ENCODE results near the gene GGT6.

GGT6 gene

DNA sequence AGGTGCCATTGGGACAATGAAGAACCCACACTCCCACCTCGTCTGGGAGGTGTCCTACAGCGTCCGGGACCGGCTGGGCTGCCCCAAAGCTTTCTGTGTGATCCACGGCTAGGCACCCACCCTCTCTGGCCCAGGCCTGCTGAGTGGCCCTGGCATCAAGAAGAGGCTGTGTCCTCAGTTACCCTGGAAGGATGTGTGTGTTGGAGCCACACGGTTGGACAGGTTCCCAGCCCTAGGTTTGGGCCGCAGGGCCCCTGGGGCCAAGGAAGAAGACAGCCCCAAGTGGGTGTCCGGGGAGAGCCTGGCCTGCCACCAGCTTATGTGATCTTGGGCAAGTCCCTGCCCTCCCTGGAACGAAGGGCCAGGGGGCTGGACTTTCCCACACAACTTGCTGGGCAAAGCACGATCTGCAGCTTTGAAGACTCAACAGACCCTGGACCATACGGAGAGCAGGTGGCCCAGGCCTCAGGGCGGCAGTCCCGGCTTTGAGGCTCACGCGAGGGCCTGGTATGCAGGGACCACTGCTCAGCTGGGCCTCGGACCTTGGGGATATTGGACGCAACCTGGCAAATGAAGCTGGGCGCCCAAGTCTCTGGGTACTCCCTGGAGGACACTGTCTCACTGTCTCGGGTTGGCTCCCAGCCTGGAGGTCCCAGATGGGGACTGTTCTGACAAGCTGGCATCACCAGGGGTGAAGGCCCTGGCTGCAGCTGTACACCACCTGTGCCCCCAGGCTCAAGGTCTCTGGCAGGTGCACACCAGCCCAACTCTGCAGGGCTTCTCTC lies 22.7 kb downstream of the GGT6 start:
- DNase-seq (ENCODE audit: low read depth): no peak

DNA sequence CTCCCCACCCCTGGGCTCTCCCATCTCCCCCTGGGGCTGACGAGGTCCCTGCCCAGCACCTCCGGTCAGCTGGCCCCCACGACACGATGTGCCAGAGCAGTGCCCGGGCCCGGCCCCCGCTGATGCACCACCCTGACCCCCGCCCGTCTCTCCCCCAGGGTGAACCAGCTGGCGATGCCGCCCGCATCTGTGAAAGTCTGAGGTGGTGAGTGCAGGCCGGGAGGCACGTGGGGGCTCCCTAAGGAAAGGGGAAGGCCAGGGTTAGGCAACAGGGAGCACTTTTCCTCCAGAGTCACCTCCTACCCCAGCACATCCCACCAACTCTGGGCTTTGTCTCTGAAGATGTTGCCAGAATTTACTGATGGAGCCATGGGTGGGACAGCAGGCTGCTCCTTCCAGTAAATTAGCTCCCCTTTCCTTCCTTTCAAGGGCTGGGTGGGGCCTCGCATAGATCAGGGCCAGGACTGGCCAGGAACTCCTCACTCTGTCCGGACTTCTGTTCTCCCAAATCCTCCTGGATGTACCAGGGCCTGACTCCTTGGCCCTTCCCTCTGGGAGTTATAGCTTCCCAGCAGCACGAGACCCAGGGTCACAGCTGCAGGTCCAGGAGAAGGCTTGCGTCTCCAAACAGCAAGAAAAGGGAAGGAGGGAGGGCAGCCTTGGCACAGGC lies 23.5 kb downstream of the GGT6 start:
- DNase-seq (ENCODE audit: low read depth): no peak

GRCh38 chr17:4536259-4536741 lies 24.1 kb downstream of the GGT6 start:
- no peak for DNase-seq (ENCODE audit: low read depth)

GRCh38 chr17:4535667-4536258 lies 24.6 kb downstream of the GGT6 start:
- no peak for DNase-seq (ENCODE audit: low read depth)

GRCh38 chr17:4534928-4535666 lies 25.3 kb downstream of the GGT6 start:
- no peak for DNase-seq (ENCODE audit: low read depth)

GRCh38 chr17:4534515-4534914 lies 25.9 kb downstream of the GGT6 start:
- DNase-seq (ENCODE audit: low read depth): no peak

DNA sequence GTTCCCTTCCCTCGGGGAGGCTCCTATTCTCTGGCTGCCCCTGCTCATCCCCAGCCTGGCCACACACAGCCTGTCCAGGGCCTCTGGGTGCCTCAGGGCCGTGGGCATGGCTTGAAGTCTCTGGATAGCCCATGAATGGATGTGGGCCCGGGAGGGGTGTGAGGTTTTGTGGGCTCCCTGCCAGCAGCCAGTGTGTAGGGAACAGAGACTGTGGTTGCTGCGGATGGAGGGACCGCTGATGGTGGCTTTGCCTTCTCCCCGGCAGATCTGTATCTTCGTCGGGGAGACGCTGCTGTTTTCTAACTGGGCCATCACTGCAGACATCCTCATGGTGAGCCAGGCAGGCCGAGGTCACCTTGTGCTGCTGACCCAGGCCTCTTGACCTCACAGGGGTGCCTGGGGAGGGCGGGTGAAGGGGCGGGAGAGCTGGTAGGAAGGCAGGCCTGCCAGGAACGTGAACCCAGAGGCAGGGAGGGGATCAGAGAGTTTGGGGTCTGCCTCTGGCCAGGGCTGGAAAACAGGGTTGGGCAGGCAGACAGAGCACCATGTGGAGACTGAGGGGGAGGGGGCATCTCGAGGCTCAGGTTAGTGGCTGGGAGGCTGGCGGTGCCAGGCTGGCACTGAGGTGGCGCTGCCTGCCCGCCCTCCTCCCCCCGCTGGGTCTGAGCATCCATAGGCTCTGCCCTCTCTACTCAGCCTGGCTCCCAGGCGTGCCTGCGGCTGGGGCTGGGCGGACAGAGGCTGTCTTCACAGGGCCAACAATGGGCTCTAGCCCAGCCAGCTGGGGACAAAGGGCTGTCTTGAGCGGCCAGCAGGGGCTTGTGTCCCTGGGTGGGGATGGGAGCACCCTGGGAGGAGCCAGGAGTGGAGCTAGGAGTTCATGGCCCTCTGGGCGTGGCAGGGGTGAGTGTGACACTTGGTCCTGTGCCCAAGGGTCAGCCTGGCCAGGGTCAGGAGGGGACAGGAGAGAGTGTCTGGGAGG lies 26.6 kb downstream of the GGT6 start:
- DNase-seq (ENCODE audit: low read depth): no peak

DNA sequence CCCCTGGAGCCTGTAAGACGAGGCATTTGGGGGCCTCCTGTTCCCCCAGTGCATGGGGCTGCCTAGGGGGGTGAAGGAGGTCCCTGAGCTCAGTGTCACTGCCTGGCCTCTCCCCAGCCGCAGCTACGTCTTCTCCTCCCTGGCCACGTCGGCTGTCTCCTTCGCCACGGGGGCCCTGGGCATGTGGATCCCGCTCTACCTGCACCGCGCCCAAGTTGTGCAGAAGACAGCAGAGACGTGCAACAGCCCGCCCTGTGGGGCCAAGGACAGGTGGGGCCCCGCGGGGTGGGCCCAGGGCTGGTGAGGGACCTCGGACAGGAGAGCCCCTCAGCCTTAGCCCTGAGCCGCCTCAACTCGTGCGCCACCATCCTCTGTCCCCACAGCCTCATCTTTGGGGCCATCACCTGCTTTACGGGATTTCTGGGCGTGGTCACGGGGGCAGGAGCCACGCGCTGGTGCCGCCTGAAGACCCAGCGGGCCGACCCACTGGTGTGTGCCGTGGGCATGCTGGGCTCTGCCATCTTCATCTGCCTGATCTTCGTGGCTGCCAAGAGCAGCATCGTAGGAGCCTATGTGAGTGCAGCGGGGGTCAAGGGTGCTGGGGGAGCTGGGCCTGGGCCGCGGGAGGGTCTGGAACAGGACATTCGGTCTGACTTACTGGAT lies 27.4 kb downstream of the GGT6 start:
- DNase-seq (ENCODE audit: low read depth): no peak

DNA sequence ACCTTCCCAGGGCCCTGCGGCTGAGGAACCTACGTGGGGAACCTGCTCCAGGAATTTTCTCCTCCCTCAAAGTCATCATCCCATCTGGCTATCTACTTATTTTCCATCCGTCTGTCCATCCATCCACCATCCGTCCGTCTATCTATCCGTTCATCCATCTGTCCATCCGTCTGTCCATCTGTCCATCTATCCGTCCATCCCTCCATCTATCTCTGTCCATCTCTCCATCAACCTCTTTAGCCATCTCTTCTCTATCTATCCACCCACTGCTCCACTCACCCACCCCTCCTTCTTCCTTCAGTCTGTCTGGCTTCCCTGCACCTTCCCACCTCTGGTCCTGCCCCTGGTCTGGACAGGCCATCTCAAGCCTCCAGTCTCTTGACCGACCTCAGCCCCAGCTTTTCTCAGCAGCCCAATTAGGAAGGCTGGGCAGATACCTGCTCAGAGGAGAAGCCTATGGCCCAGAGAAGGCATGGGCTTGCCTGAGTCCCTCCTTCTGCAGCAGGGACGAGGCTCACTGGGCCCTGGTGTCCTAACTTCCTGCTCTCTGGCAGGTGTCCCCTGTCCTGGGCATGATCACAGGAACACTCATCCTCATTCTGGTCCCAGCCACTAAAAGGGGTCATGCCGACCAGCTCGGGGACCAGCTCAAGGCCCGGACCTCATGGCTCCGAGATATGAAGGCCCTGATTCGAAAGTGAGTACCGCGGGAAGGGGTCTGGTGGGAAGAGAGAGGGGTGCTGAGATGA lies 28.2 kb downstream of the GGT6 start:
- DNase-seq (ENCODE audit: low read depth): no peak

GRCh38 chr17:4530799-4531730 lies 29.3 kb downstream of the GGT6 start:
- no peak for DNase-seq (ENCODE audit: low read depth)

DNA sequence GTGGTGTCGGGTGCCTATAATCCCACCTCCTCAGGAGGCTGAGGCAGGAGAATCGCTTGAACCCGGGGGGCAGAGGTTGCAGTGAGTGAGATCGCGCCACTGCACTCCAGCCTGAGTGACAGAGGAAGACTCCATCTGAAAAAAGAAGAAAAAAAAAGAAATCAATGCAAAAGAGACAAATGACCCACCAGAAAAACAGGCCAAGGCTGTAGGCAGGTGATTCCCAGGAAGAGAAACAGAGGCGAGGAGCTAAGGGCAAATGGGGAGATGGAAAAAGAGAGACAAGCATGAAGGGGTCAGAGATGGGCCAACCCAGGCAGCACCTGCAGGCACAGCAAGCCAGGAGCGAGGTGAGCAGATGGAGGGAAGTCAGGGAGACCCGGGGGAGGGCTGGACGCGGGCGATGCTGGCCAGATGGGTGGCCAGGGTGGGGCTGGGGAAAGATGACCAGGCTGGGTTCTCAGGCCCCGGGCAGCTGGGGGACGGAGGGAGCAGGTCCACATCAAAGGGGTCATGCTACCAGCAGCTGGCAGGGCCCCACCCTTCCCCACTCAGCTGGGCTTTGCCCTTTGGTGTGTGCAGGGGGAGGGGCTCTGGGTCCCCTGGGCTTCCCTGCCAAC lies 30.7 kb downstream of the GGT6 start:
- no peak for DNase-seq (ENCODE audit: low read depth)

DNA sequence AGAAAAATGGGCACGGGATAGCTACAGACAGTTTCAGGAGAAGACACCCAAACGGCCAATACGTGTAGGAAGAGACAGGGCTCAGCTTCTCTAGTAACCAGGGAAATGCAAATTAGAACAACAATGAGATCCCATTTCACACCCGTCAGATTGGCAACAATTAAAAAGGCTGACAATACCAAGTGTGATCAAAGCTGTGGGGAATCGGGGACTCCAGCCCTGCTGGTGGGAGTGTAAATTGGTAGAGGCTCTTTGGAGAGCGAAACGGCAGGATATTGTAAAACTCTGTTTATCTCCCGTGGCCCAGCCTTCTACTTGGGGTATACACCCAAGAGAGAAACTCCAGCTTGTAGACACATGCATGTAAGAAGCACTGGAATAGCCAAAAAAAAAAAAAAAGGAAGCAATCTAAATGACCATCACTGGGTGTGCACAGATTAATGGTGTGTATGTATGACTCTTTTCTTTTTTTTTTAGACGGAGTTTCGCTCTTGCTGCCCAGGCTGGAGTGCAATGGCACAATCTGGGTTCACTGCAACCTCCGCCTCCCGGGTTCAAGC lies 32.7 kb downstream of the GGT6 start:
- no peak for DNase-seq (ENCODE audit: low read depth)

- no peak for DNase-seq (ENCODE audit: low read depth)
Observed at GRCh38 chr17:4527134-4527533, 33.2 kb downstream of the GGT6 start.

DNA sequence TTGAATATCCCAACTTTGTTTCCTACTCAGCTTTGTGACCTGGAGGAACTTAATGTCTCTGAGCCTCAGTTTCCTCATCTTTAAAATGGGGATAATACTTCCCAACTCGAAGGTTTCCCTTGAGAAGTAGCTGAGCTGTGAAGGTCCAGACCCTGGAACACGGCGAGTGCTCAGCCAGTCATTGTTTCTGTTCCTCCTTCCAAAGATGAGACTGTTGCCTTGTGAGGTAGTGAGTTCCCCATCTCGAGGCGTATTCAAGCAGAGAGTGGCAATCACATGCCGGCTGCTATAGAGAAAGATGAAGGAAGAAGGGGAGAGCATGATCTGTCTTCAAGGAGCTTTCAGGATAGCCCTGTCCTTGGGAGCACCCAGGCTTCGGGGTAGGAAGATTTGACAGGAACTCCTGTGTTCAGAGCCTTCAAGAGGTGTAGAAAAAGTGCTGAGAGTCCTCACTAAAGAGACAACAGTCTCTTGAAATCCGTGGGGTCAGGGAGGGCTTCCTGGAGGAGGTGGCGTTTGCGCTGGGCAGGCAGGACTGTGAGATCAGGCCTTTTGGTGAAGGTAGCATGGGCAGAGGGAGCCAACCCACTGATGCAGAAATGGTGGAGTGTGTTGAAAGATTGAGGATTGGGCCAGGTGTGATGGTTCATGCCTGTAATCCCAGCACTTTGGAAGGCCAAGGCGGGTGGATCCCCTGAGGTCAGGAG lies 34.5 kb downstream of the GGT6 start:
- DNase-seq (ENCODE audit: low read depth): no peak

DNA sequence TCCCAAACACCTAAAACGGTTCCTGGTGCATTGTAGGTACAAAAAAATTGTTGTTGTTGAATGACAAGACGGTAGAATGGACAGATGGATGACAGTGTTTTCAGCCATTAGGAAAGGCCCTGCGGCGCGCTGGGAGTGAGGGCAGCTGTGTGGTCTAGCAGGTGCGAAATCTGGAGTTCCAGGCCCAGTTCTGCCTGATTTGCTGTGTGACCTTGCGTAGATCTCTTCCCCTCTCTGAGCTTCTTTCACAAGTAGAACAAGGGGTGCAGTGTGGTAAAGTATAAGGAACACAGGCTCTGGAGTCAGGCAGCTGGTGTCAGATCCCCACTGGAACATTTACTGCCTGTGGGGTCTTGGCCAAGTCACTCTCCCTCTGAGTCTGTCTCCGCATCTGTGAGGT lies 36.4 kb downstream of the GGT6 start:
- no peak for DNase-seq (ENCODE audit: low read depth)

- DNase-seq (ENCODE audit: low read depth): no peak
Observed at GRCh38 chr17:4522661-4523060, 37.7 kb downstream of the GGT6 start.

GRCh38 chr17:4520894-4521600 lies 39.3 kb downstream of the GGT6 start:
- no peak for DNase-seq (ENCODE audit: low read depth)
